GM12873 (cell line): ENCODE measurements around the gene DRD3.

Source experiments
- CTCF ChIP-seq: IDR thresholded peaks from 2 replicates; pipeline ENCODE4 v1.5.1; 2012; ENCODE audit warnings: low read depth, mild to moderate bottlenecking, moderate library complexity, low read length, control low read depth; ENCODE audit not compliant: insufficient read depth; ENCODE audit errors: missing control alignments

Gene DRD3

GRCh38 chr3:114218578-114219185, 39.8 kb upstream of the DRD3 start:
- no peak for TF ChIP-seq CTCF

GRCh38 chr3:114218006-114218405, 39.2 kb upstream of the DRD3 start:
- TF ChIP-seq CTCF = no peak

- TF ChIP-seq CTCF = no peak
These were observed 38.4 kb upstream of the DRD3 start for GRCh38 chr3:114217266-114217665.

- no peak for TF ChIP-seq CTCF
These were observed 37.5 kb upstream of the DRD3 start for GRCh38 chr3:114216186-114216970.

GRCh38 chr3:114214542-114215341, 35.9 kb upstream of the DRD3 start:
- no peak for TF ChIP-seq CTCF

- TF ChIP-seq CTCF = no peak
These were observed 35.0 kb upstream of the DRD3 start for GRCh38 chr3:114213627-114214541.
